GM12874 (cell line): ENCODE data around the gene CCNI.

Experiments used
- CTCF ChIP-seq: IDR thresholded peaks from 2 replicates; pipeline ENCODE4 v1.5.1; 2011; ENCODE audit warnings: low read depth, mild to moderate bottlenecking, control low read depth, low read length, moderate library complexity; ENCODE audit not compliant: insufficient read depth

The CCNI gene

GRCh38 chr4:77065382-77065781 is 10.4 kb downstream of the CCNI start:
- no peak for TF ChIP-seq CTCF

GRCh38 chr4:77062856-77063255 is 12.9 kb downstream of the CCNI start:
- TF ChIP-seq CTCF: no peak

- TF ChIP-seq CTCF: peak; percentile 71
Observed at GRCh38 chr4:77052352-77052751, 23.4 kb downstream of the CCNI start.

- no peak for TF ChIP-seq CTCF
Observed at GRCh38 chr4:77050962-77051361, 24.8 kb downstream of the CCNI start.

- TF ChIP-seq CTCF: 0 out of 2 replicates have a peak, but pooled peaks have one; percentile 5
Observed at GRCh38 chr4:77047037-77047436, 28.8 kb downstream of the CCNI start.

GRCh38 chr4:77045490-77045889 is 30.3 kb downstream of the CCNI start:
- no peak for TF ChIP-seq CTCF

GRCh38 chr4:77044461-77045150 is 31.2 kb downstream of the CCNI start:
- peak; percentile 35; the same call in 1 of the 2 replicates for TF ChIP-seq CTCF
